Activated effector memory CD4-positive, alpha-beta T cell treated with anti-CD3 and anti-CD28 coated beads, Interleukin-2, amount 50 U/mL, for 16 hours (primary cell): ENCODE data around the gene PLA2G4E.

Experiments used
- DNase-seq: peaks from one replicate; pipeline ENCODE4 v3.0.0-alpha.2; 2020

The PLA2G4E gene

GRCh38 chr15:42020713-42021273 lies at the start of gene PLA2G4E:
TSS of gene PLA2G4E (minus strand) at chr15:42021042. CDS start at chr15:42021030, 12 bp downstream.
- no peak for DNase-seq

- DNase-seq = no peak
These were observed 49.6 kb upstream of the PLA2G4E start for GRCh38 chr15:42070279-42070975.

DNA sequence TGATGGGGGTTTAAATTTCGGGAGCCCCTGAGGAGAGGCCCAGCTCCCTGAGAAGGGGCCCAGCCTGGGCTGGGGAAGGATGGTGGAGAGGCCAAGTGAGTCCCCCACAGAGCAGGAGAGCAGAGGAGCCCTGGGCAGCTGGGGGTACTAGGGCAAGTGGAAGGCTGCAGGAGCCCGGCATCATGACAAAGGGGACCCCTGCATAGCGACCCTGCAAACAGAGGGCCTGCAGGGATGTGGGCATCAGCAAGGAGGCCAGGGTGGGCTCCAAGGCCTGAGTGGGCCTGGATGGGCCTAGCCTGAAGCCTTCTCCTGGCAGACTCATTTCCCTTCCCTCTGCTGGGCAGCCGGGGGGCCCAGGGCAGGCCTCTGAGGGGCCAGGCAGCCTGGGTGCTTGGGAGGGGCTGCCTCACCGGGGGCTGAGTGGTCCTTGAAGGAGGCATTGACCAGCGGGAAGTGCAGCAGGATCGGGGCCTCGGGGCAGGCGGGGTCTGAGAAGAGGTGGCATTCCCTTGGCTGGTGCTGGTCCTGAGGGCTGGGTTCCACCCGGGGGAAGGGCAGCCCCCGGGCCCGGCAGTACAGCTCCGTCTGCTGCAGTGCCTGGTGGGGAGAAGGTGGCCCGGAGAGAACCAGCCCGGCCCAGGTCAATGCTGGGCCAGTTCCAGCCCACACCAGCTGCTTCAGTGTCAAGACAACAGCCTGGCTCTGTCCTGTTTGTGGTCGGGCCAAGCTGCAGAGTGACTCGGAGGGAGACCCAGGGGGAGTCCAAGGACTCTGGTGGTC lies 48.8 kb upstream of the PLA2G4E start:
- no peak for DNase-seq

- no peak for DNase-seq
These were observed 48.2 kb upstream of the PLA2G4E start for GRCh38 chr15:42069025-42069424.

DNA sequence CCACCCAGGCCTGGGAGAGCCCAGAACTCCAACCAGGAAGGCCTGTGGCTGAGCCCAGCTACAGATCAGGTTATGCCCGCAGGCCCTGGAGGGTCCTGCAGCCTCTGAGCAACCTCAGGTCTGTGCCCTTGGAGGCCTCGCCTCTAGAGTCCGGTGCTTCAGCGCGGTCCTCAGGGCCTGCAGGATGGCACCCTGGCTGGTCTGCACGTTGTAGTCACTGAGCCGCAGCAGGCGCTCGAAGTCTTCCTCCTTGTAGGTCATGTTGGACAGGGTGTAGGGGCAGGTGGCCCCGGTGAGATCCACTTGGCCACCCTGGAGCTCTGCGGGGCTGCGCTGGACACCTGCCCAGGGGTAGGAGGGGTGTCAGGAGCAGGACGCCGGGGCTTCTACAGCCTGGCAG lies 47.8 kb upstream of the PLA2G4E start:
- no peak for DNase-seq

DNA sequence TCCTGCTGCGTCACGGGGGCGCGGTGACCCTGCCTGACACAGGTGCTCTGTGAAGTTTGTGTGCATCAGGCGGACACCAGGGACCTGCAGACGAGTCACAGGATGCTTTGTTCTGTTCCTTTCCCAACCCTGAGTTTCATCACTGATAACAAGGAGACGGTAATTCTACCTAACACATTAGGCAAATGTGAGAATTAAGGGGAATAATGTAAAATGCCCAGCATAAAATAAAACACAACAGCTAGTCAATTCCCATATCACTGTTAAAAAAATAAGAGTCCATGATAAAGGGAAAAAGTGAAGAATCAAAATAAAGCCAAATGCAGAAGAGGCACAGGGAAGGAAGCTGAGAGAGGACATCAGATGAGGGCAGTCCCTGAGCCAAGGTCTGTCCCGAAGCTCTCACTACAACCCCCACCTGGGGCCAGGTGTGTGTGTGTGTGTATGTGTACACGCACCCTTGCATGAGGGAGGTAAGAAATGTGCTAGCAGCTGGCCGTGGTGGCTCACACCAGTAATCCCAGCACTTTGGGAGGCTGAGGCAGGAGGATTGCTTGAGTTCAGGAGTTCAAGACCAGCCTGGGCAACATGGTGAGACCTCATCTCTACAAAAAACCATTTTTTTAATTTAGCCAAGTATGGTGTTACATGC lies 46.0 kb upstream of the PLA2G4E start:
- no peak for DNase-seq

- DNase-seq = no peak
These were observed 44.6 kb upstream of the PLA2G4E start for GRCh38 chr15:42065468-42065867.

- no peak for DNase-seq
These were observed 44.2 kb upstream of the PLA2G4E start for GRCh38 chr15:42065033-42065432.

- no peak for DNase-seq
These were observed 43.4 kb upstream of the PLA2G4E start for GRCh38 chr15:42064271-42064670.

DNA sequence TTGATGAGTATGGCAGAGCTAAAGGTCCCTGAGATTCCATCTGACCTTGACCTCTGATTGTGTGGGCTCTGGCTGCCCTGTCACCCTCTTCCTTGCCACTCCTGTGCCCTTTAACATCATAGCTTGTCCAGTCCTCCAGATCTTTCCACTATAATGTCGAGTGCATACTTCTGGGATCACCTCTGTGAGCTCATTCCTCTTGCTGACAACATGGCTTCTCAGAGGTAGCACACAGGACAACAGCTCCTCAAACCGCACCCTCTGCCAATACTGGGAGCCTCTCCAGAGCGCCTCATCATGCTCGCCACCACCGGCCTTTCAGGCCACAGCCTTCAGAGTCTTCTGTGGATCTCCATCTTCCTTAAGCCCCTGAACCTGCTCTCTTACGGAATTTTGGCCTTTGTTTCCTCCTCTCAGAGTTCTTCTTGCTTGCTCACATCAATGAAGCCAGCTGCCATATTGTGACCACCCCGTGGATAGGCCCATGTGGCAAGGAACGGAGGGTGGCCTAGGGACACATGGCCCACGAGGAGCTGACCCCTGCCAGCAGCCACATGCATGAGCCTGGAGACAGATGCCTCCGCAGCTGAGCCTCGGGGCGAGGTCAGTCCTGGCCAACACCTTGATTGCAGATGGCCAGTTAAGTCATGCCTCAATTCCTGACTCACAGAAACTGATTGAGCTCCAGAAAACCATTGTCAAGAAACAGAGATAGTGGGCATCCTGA lies 42.4 kb upstream of the PLA2G4E start:
- DNase-seq = no peak

- no peak for DNase-seq
These were observed 41.5 kb upstream of the PLA2G4E start for GRCh38 chr15:42062284-42062806.

DNA sequence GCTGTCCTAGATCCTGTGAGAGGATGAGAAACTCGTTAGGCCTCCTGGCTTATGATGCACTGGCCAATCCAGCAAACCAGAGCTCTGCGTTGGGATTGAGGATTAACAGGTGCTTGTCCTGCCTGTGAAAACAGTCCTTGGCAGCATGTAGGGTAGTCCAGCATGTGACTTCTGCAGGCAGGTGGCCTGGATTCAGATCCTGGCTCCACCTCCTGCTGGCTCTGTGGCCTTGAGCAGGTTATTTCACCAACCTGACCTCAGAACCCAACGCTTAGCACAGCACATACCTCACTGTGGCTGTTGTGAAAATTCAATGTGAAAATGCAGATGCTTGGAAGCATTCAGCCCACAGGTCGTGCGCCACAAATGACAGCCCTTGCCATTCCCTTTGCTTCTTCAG lies 40.0 kb upstream of the PLA2G4E start:
- no peak for DNase-seq

DNA sequence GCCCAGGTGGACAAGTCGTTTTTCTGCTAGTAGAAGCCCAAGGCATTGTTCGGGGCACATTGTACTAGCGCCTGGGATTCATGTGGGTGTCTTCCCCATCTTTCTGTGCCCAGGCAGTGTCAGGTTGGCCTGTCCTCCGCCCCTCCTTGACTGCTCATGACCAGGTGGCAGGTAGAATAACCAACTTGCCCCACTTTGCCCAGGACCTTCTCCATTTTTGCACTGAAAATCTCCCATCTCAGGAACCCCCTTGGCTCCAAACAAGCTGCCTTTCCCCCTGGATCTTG lies 39.6 kb upstream of the PLA2G4E start:
- DNase-seq = no peak

DNA sequence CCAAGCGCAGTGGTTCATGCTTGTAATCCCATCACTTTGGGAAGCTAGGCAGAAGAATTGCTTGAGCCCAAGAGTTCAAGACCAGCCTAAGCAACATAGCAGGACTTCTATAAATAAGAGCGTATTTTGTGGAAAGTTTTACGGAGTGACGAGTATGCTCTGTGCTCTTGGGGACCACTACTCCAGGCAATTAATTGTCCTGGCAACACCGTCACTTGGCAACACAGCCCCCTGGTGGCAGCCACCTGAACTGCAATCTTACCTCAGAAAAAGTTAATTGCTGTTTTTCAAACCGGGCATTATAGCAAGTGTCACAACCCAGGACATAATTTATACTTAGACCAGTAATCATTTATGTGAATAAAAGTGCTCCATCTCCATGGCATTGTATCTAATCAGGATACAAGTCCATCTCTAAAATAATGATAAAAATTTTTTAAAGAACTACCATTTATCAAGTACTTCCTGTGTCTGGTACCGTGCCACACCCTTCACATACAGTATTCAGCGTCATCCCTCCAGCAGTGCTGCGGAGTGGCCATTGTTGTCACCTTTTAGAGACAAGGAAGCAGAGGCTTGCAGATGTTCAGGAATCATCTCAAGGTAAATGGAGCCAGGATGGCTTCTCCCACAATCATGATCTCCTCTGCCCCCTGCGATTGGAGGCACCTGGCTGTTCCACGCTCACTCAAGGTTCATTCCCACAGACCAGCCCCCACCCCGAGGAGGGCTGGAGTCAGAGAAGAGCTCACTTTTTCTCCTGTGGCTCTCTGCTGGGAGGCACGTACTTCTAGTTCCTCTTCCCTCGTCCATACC lies 39.0 kb upstream of the PLA2G4E start:
- DNase-seq = peak; percentile 91

GRCh38 chr15:42058791-42059190 lies 37.9 kb upstream of the PLA2G4E start:
- no peak for DNase-seq

- no peak for DNase-seq
These were observed 37.2 kb upstream of the PLA2G4E start for GRCh38 chr15:42057799-42058646.

DNA sequence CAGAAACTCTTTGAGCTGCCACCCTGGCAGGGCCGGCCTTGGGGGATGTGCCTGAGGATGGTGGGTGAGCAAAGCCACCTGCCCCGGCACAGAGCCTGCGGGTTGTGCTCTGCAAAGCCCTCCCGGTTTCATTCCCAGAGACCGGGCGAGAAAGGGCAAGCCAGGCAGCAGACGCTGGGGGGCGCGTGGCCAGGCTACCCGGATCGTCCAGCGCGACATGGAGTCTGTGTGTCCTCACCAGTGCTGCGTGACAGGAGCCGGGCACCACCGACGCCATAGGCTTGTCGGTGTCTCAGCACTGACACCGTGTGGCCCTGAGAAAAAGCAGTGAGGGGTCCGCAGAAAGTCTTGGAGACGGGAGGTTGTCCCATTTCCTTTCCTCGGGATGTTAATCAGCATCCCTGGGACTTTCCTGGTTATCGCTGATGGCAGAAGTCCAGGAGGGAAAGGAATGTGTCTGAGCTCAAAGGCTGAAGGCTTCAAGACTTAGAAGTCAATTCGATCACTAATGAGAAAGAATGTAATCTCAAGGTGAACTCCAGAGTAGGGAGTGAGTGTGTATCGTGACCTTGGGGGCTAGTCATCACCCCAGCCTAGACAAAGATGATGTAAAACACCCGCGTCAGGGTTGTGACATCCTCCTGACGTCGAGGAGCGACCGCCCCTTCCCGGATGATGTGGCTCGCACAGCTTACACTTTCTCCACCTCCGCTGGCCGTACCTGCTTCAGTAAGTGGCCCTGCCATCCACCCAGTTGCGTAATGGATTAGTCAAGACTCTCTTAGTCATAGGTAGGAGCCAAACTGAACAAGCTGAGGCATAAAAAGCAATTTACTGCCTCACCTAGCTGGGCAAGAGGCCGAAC lies 36.3 kb upstream of the PLA2G4E start:
- DNase-seq = peak; percentile 83

DNA sequence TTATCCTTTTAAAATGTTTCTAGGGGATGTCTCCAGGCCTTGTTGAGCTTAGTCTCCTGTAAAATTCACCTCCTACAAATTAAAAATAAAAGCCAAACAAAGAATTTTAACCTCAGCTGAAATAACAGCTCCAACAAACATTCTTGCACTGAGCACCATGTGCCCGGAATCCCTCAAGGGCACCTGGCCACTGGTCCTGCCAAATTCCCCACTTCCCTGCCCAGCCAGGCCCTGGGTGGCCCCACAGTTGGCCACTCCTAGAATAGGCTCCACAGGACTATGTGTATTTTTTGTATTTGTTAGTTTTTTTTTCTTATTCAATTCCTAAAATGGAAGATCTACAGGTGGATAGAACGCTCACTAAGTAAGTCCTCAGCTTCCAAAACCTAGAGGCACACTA lies 33.1 kb upstream of the PLA2G4E start:
- no peak for DNase-seq

- no peak for DNase-seq
These were observed 32.2 kb upstream of the PLA2G4E start for GRCh38 chr15:42053010-42053409.
